Measurements from ENCODE around the gene MBNL1. TPM values are rescaled to one million over a fixed set of nuclear protein-coding genes. Genes with fewer than 3 reads are reported as not detected.

MBNL1 gene
- total RNA-seq, 1 experiment from 2014 or later, result 201 TPM

DNA sequence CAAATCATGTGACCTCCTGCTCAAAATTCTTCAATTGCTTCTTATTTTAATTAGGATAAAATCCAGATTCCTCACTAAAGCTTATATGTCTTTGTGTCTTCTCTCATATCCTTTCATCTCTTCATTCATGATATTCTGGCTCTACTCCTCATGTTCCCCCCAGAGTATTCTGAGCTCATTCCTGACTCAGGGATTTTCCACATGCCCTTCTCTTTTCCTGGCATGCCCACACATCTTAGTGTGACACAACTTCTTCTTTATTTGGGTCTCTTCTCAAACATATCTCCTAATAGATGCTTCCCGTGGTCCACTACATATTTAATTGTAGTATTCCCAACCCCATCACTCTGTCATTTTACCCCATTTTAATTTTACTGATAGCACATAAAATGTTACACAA lies 15.2 kb upstream of the MBNL1 start:
- no peak for DNase-seq (ENCODE audit: low read depth)

DNA sequence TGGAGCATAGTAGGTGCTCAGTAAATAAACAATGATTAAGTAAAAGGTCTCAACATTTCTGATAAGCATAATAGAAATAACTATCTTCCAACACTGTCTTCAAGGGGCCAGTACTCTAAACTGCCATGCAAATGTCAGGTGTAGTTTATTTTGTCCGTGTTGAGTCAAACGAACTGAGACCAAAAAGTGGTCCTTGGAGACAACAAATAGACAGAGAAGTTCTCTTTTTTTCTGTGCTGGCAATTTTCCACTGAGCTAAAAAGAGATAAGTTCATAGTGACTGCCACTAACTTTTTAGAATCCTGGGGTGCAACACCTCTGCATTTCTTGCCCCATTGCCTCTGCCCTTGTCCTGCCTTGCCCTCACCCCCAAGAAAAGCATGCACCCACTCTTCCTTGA lies 14.7 kb upstream of the MBNL1 start:
- DNase-seq (ENCODE audit: low read depth), result no peak

DNA sequence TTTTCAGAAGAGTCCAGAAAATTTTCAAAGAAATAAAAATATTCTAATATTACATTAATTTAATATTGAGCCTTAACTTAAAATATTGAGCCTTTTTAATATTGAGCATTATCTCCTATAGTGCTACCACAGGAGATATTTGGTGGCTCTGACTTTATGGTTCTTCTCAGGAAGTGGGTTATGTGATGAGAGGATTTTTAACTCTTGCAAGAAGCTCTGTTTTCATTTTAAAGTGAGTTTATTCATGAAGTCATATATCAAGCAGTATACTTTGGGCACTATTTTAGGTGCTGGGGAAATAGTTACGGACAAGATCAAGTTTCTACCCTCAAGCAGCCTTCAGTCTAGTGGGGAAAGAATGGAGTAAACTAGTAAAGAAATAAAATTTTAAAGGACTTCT lies 13.4 kb upstream of the MBNL1 start:
- DNase-seq (ENCODE audit: low read depth), result no peak

GRCh38 chr3:152256851-152257562 lies 11.7 kb upstream of the MBNL1 start:
- DNase-seq (ENCODE audit: low read depth), result peak; percentile 61

GRCh38 chr3:152257563-152258035 lies 11.1 kb upstream of the MBNL1 start:
- DNase-seq (ENCODE audit: low read depth), result no peak

DNA sequence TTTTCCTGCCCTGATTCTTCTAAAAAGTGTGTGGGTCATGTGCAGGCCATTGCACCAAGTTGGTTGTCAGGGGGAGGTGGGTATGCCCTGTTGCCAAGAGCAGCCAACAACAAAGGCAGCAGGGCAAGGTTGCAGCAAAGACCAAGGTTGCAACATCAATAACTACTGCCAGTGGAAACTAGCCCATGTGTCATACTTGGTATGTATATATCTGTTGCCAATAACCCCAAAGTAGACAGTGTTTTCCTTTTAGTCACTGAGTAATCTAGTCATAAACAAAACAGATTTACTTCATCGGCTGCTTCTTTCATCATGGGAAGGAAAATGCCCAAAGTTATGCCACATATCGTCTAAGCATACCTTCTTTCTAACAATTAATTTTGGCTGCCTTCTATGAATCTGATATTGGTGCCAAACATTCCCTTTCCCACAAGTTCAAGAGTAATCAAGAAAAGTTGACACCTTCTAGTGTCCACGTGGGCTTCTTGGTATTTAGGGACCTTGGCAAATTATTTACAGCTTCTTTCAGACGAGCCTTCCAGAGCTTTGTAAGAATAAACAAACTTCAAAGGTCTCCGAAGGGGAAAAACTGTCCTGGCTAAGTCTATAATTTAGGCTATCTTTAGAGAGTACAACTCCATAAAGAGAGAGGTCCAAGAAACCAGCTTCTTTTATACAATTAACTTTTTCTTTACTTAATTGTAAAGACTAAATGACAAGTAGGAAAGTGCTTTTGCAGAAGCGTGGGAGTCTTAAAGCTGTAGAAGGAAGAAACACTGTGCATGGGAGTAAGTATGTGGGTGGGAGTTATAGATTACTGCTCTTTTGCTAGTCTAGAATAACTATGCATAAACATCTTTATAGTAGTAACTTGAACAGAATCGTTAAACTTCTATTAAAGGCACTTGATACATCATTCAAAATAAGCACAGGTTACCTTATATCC lies 10.0 kb upstream of the MBNL1 start:
- DNase-seq (ENCODE audit: low read depth), result peak; percentile 99

DNA sequence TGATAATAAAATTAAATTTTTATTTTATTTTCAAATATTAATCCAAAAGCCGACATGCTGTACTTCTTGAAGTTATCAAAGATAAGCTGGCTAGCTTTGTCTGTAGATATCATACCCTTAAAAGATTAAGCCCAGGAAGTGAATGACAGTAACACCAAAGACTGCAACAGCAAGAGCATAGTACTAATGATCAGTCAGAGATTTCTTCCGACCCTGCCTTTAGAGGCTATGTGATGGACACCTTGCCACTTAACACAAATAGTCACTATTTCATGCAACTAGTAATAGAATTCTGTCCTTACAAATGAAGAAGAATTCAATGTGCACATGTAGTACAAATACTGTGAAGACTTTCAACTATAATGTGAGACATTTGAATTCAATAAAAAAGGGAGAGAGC lies 9.3 kb upstream of the MBNL1 start:
- no peak for DNase-seq (ENCODE audit: low read depth)

DNA sequence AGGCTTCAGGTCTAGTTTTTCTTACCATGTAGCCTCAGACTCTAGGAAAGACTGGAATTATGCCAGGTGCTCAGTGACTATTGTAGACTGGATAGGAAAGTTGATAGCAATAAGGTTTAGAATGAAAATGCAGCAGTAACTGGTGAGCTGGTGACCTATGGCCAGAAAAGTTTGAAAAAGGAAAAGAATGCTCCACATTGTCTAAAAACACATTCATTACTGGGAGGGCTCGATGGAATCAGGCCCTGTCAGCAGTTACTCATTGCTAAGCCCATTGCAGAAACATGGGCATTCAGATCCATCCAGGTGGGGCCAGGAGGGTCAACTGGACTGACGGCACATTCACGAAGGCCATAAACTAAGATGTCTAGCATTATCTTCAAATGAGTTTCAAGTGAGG lies 8.7 kb upstream of the MBNL1 start:
- DNase-seq (ENCODE audit: low read depth), result peak; percentile 46

DNA sequence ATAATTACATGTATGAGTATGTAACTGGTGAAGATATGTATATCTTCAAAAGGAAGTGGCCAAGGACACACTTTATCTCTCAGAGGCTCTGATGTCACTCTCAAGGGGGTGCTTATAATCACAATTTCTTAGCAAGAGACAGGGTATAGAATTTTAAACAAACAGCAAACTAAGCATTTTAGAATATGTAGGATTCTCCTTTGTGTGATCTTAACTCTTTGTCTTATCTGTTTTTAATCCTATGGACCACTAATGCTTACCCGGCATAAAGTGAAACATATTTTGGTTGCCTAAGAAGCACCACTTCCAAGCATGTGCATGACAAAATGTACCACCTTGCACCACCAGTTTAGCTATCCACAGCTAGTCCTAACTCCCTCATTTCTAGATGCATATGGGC lies 8.2 kb upstream of the MBNL1 start:
- no peak for DNase-seq (ENCODE audit: low read depth)

- no peak for DNase-seq (ENCODE audit: low read depth)
These were observed 7.4 kb upstream of the MBNL1 start for GRCh38 chr3:152261329-152261728.

- DNase-seq (ENCODE audit: low read depth), result no peak
These were observed 5.0 kb upstream of the MBNL1 start for GRCh38 chr3:152263711-152264110.

GRCh38 chr3:152264378-152264777 lies 4.4 kb upstream of the MBNL1 start:
- no peak for DNase-seq (ENCODE audit: low read depth)

GRCh38 chr3:152266221-152266995 lies 2.3 kb upstream of the MBNL1 start:
- DNase-seq (ENCODE audit: low read depth), result peak; percentile 98

DNA sequence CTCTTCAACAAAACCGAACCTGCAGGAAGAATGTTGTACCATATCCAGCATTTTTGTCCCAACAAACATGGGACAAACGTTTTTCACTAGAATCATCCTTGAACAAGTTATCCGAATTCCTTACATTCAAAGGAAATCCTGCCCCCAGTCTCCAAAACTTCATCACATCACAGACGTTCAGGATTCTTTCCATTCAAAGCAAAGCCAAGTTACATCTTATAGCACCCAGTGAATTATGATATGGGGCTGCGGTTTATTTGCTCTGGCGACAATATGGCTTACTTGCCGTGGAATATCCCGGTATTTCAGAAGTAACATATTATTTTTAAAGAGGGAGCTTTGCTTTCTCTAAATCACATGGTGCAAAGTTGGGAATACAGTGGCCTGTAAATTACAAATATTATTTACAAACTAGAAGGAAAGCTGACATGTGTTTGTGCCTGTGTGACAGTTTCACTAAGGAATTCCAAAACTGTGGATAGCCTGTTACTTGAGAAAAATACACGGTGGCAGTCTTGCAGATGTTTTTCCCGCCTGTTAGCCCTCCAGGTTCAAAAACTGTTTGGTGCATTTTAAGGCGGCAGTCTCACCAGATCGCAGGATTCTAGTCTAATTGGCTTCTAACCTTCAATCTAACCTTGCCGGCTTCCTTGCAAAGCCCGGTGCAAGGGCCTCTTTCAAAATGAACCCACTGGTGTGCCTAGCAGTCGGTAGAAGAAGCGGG lies 736 bp upstream of the MBNL1 start:
- DNase-seq (ENCODE audit: low read depth), result peak; percentile 20

DNA sequence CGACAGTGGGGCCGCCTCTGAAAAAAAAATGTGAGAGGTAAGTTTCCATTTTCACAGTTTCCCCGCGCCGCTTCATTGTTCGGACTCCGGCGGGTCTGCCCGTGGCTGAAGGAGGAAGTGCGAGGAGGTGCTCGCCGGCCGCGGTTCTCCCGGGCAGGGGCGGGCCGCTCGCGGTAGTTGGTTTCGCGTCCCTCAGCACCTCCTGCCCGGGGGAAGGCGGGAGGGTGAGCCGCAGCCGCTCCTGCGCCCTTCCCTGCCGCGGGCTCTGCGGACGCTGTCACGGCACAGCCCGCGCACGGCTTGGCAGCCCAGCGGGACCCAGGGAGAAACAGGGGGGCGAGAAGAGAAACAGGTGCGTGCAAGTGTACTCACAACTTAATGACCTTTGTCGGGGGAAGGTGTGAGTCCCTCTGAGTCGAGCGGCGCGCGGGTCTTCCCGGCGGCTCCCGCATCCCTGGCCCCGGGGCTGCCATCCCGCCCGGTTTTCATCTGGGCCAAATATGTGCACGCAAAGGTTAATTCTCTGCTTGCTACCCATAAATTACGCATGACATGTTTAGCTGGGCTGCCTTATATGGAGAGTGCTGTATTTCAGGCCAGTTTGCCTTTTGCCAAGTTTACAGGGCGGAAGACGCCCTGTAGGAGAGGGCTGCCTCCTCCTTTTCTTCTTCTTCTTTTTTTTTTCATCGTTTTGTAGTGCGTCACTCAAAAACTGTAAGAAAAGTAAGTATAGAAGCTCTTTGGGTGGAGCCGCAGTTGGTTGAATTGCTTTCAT lies 514 bp downstream of the MBNL1 start:
- DNase-seq (ENCODE audit: low read depth), result peak; percentile 92

- peak; percentile 80 for DNase-seq (ENCODE audit: low read depth)
These were observed 1.4 kb downstream of the MBNL1 start for GRCh38 chr3:152269831-152270734.

- no peak for DNase-seq (ENCODE audit: low read depth)
These were observed 2.2 kb downstream of the MBNL1 start for GRCh38 chr3:152270937-152271336.

DNA sequence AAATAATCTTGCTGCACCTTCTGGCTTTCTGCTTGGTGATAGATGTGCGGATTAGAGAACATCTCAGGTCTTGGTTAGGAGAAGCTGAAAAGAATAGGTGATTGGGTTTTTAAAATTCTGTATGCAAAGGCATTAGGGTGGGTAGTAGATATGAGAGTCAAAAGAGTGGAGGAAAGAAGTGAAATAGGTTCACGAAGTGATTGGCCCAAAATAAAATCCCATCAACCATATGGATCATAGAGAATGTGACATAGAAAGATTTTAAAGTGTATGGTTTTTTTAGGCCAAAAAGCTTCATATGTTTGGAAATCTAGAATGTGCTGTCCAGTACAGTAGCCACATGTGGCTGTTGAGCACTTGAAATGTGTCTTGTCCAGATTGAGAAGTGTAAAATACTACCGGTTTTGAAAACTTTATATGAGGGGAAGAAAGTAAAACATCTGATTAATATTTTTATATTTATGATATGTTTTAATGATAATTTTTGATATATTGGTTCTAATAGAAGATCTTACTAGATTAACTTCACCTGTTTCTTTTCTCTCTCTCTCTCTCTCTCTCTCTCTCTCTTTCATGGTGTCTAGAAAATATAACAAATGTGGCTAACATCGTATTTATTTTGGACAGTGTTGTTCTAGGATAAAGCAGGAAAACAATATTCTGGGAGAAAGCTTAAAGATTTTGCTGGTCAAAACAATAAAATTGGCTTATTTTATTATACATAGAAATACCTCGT lies 2.9 kb downstream of the MBNL1 start:
- no peak for DNase-seq (ENCODE audit: low read depth)

- peak; percentile 66 for DNase-seq (ENCODE audit: low read depth)
These were observed 4.1 kb downstream of the MBNL1 start for GRCh38 chr3:152272771-152273242.

Data from M059J (cell line).